Measurements from ENCODE around the gene FAM120B.

The FAM120B gene

GRCh38 chr6:170357812-170358211 is 51.3 kb downstream of the FAM120B start:
- no peak for TF ChIP-seq ZNF274 (IDR thresholded peaks at IDR 0.05; ENCODE audit: low read depth, low read length)
- H3K4me3 ChIP-seq (ENCODE audit: low read length) = no peak overlapping the region

- TF ChIP-seq ZNF274 (IDR thresholded peaks at IDR 0.05; ENCODE audit: low read depth, low read length) = no peak
- no peak overlapping the region for H3K4me3 ChIP-seq (ENCODE audit: low read length)
Measured at GRCh38 chr6:170358496-170358895, 51.9 kb downstream of the FAM120B start.

GRCh38 chr6:170360476-170360875 is 53.9 kb downstream of the FAM120B start:
- no peak overlapping the region for H3K4me3 ChIP-seq (ENCODE audit: low read length)
- TF ChIP-seq ZNF274 (IDR thresholded peaks at IDR 0.05; ENCODE audit: low read depth, low read length) = no peak

GRCh38 chr6:170361335-170361734 is 54.8 kb downstream of the FAM120B start:
- no peak for TF ChIP-seq ZNF274 (IDR thresholded peaks at IDR 0.05; ENCODE audit: low read depth, low read length)
- no peak overlapping the region for H3K4me3 ChIP-seq (ENCODE audit: low read length)

DNA sequence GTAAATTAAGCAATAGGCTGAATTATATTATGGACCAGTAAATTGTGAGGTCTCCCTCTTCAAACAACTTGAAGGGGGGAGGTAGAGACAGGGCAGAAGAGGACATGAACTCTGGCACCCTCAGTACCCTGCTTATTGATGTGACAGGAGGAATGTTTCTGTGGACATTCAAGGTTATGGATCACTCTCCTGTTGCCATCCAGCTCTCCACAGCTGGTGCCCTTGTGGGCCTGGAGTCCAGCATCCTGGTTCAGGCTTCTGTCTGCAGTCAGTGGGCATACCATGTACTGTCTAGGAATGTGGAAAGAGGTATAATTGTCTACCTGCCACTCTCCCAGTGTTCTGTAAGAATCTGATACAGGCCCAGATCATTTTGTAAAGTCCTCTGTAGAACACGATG is 55.6 kb downstream of the FAM120B start:
- no peak for TF ChIP-seq ZNF274 (IDR thresholded peaks at IDR 0.05; ENCODE audit: low read depth, low read length)
- H3K4me3 ChIP-seq (ENCODE audit: low read length) = no peak overlapping the region

DNA sequence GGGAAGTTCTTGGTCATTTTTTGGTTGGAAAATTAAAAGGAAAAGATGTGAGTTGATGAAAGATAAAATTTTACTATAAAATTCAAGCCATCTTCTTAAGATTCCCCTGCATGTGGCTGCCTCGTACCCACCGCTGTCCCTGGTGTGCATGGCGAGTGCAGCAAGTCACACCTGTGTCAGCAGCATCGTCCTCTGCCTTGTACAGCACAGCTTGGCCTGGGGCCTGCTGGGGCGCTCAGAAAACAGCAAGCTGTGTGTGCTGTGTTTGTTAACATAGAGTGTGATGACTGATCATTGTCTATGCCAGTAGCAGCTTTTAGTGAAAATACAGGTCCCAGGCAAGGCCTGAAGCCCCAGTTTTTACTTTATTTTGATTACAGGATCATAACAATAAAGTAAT is 56.7 kb downstream of the FAM120B start:
- no peak for TF ChIP-seq ZNF274 (IDR thresholded peaks at IDR 0.05; ENCODE audit: low read depth, low read length)
- H3K4me3 ChIP-seq (ENCODE audit: low read length) = no peak overlapping the region

DNA sequence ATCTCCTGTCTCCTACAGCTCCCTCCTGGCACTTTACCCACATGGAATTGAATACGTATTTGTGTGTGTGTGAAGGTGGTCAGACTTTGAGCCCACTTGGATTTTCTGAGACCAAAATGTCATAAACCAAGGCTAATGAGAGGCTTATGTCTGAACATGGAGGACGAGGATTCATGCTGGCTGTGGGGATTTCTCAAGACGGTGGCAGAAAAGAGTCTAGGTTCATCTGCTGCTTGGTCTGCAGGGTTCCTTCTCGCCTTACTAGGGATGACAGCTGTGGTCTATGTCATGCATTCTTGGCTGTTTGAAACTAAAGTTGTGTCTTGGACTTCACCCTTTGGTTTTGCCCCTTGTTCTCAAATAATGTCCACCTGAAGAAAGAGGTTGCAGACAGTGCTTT is 58.6 kb downstream of the FAM120B start:
- H3K4me3 ChIP-seq (ENCODE audit: low read length) = no peak overlapping the region
- no peak for TF ChIP-seq ZNF274 (IDR thresholded peaks at IDR 0.05; ENCODE audit: low read depth, low read length)

DNA sequence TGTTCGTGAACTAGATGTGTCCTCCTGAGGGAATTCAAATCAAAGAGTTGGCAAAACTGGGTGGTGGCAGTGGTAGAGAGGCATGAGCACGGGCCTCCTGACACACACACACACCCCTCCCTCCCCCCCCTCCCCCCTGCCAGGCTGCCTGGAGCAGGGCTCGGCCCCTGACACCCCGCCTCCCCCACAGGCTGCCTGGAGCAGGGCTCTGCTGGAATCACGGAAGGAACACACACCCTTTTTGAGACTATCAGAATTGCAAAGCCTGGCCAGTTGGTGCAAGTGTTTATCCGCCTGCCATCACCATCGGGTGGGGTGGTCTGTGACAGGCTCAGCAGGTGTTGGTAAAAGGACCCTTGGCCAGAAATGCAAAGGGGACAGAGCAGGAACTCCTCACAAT is 59.0 kb downstream of the FAM120B start:
- H3K4me3 ChIP-seq (ENCODE audit: low read length) = no peak overlapping the region
- TF ChIP-seq ZNF274 (IDR thresholded peaks at IDR 0.05; ENCODE audit: low read depth, low read length) = no peak

DNA sequence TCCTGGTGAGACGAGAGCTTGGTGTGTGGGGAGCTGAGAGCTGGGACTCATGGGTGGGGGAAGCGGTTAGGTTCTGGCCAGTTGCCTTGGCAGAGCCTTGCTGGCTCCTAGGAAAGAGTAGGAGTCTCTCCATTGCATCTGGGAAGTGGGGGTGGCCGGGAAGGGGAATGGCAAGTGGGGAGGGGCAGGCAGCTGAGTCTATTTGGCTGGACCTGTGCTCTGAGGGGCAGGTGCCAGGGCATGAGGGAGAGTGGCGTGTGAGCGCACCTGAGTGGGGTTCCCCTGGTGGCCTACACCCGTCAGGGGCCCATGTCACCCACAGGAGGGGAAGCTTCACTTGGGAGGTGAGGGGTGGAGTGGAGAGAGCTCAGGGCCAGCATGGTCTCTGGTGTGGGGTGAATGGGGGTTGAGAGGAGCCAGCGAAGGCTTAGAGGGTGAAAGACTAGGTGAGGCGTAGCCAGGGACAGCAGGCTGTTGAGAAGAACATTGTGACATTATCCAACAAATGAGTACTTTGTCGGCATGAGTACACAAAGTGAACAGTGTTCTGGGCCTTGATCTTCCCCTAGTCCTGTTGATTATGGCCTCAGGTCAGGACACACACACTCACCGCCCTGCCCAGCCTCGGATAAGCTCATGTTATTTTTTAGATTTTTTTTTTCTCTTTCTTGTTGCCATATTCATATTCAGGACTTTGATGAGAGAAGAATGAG is 59.8 kb downstream of the FAM120B start:
- no peak for TF ChIP-seq ZNF274 (IDR thresholded peaks at IDR 0.05; ENCODE audit: low read depth, low read length)
- H3K4me3 ChIP-seq (ENCODE audit: low read length) = no peak overlapping the region

- no peak overlapping the region for H3K4me3 ChIP-seq (ENCODE audit: low read length)
- TF ChIP-seq ZNF274 (IDR thresholded peaks at IDR 0.05; ENCODE audit: low read depth, low read length) = no peak
Measured at GRCh38 chr6:170367241-170367640, 60.7 kb downstream of the FAM120B start.

- no peak for TF ChIP-seq ZNF274 (IDR thresholded peaks at IDR 0.05; ENCODE audit: low read depth, low read length)
Measured at GRCh38 chr6:170368544-170368943, 62.0 kb downstream of the FAM120B start.

DNA sequence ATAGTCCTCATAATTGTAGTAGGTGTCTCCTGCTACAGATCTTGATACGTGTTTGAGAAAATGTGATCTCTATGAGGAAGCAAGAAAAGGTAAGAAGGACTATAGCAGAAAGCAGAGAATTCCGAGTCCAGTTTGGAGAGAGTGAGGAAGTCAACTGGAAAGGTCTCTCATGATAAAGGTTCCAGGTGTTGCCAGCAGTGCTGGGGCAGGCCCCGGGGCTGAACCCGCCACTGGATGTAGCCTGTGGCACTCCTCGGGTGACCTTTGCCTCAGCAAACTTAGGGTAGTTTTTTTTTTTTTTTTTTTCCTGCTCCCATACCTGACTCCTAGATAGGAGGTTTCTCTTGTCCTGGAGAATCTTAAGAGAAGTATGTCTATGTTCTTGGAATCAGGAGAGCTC is 62.8 kb downstream of the FAM120B start:
- H3K4me3 ChIP-seq (ENCODE audit: low read length) = no peak overlapping the region
- no peak for TF ChIP-seq ZNF274 (IDR thresholded peaks at IDR 0.05; ENCODE audit: low read depth, low read length)

More at GRCh38 chr6:170368544-170368943, 62.0 kb downstream of the FAM120B start:
- no peak overlapping the region for H3K4me3 ChIP-seq (ENCODE audit: low read length)

DNA sequence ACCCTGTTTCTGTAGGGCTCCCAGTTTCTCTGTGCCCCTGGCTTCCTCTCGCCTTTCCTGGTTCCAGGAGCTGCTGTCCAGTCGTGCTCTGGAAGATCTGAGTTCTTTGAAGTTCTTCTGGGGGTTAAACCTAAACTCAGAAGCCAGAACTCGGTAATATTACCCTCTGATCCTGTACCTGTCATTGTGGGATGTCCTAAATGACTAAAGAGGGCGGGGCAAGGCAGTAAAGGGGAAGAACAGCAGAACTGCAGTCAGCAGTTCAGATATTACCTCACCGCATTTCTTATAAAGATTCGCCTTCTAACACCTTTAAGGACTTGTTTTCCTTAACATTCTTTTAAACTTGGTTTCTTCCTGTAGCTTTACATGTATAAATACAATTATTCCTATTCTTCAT is 63.9 kb downstream of the FAM120B start:
- TF ChIP-seq ZNF274 (IDR thresholded peaks at IDR 0.05; ENCODE audit: low read depth, low read length) = no peak
- no peak overlapping the region for H3K4me3 ChIP-seq (ENCODE audit: low read length)

- no peak overlapping the region for H3K4me3 ChIP-seq (ENCODE audit: low read length)
- TF ChIP-seq ZNF274 (IDR thresholded peaks at IDR 0.05; ENCODE audit: low read depth, low read length) = no peak
Measured at GRCh38 chr6:170371080-170371479, 64.5 kb downstream of the FAM120B start.

DNA sequence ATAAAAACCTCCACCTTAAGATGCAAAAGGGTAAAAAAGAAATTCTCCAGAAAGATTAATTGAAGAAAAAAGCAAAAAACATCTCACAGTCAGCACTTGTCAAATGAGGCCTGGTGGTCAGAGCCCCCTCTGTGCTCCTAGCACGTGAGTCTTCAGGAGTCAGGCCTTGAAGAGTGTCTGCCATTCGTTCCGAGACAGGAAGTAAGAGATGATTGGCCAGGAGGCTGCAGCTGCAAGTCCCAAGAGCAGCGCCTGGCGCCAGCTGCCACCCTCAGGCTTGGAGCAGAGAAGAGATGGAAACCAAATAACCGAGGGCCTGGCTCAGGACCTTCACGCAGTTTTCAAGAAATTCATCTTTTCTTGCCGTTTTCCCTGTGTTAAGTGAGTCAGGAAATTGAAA is 65.0 kb downstream of the FAM120B start:
- TF ChIP-seq ZNF274 (IDR thresholded peaks at IDR 0.05; ENCODE audit: low read depth, low read length) = no peak
- H3K4me3 ChIP-seq (ENCODE audit: low read length) = no peak overlapping the region

Data from GM08714 (cell line).